ENCODE measurements around the gene ADSS1.

GRCh38 chr14:104707608-104708595 lies 16.1 kb upstream of the ADSS1 start:
- TF ChIP-seq CTCF (IDR thresholded peaks at IDR 0.05; ENCODE audit: poor library complexity) (no peak), EZH2phosphoT487 (IDR thresholded peaks at IDR 0.05; ENCODE audit: low read depth, severe bottlenecking, unreplicated experiment) (no peak), EZH2 (IDR thresholded peaks at IDR 0.05; ENCODE audit: borderline replicate concordance) (no peak)

All from hepatocyte (in vitro differentiated cells).